Mesendoderm (in vitro differentiated cells): Measurements from ENCODE around the gene GID8.
"Not testable (repeated sequence)": the region's sequence is repeated elsewhere in the genome, so short reads cannot be mapped to it uniquely, and the experiment has no call there.

Source experiments
- DNase-seq: peaks from one replicate; pipeline ENCODE4 v3.0.0; 2013
- H2AK5ac ChIP-seq: 2 replicates; pipeline ENCODE4 v1.6.1; 2013; ENCODE audit warnings: low read length, inconsistent platforms
- H2BK120ac ChIP-seq: 2 replicates; pipeline ENCODE4 v1.6.1; 2013; ENCODE audit warnings: low read depth, mild to moderate bottlenecking, low read length, moderate library complexity, mixed read lengths
- H2BK15ac ChIP-seq: replicated peaks from 2 replicates; pipeline ENCODE4 v1.6.1; 2013; ENCODE audit warnings: low read depth, mild to moderate bottlenecking, moderate library complexity
- H2BK5ac ChIP-seq: 2 replicates; pipeline ENCODE4 v1.6.1; 2013; ENCODE audit warnings: low read length, inconsistent platforms
- H3K18ac ChIP-seq: 2 replicates; pipeline ENCODE4 v1.6.1; 2013; ENCODE audit warnings: mild to moderate bottlenecking, low read length, mixed read lengths
- H3K23ac ChIP-seq: one replicate; pipeline ENCODE4 v1.6.1; 2013; ENCODE audit warnings: low read length
- H3K27ac ChIP-seq: 2 replicates; pipeline ENCODE4 v1.5.1; 2013; ENCODE audit warnings: low read depth, mild to moderate bottlenecking, inconsistent platforms, low read length, moderate library complexity
- H3K27me3 ChIP-seq: 2 replicates; pipeline ENCODE4 v1.6.1; 2013; ENCODE audit warnings: low read length, control low read depth, mild to moderate bottlenecking, inconsistent platforms; ENCODE audit not compliant: insufficient read depth, poor library complexity
- H3K36me3 ChIP-seq: 2 replicates; pipeline ENCODE4 v1.6.1; 2013; ENCODE audit warnings: low read length, inconsistent platforms; ENCODE audit not compliant: control insufficient read depth, insufficient read depth
- H3K4ac ChIP-seq: one replicate; pipeline ENCODE4 v1.6.1; 2013; ENCODE audit warnings: low read depth, mild to moderate bottlenecking, low read length, moderate library complexity
- H3K4me1 ChIP-seq: 2 replicates; pipeline ENCODE4 v1.6.1; 2013; ENCODE audit warnings: low read depth, low read length, inconsistent platforms; ENCODE audit not compliant: control insufficient read depth
- H3K4me2 ChIP-seq: 2 replicates; pipeline ENCODE4 v1.6.1; 2013; ENCODE audit warnings: low read length
- H3K4me3 ChIP-seq: 2 replicates; pipeline ENCODE4 v1.5.1; 2013; ENCODE audit warnings: mild to moderate bottlenecking, low read length
- H3K56ac ChIP-seq: one replicate; pipeline ENCODE4 v1.6.1; 2013; ENCODE audit warnings: low read length
- H3K79me1 ChIP-seq: 2 replicates; pipeline ENCODE4 v1.6.1; 2013; ENCODE audit warnings: low read length, inconsistent platforms
- H3K79me2 ChIP-seq: 2 replicates; pipeline ENCODE4 v1.6.1; 2013; ENCODE audit warnings: mild to moderate bottlenecking, low read length; ENCODE audit not compliant: control insufficient read depth, insufficient read depth
- H3K9ac ChIP-seq: 2 replicates; pipeline ENCODE4 v1.6.1; 2013; ENCODE audit warnings: low read length, inconsistent platforms
- H4K5ac ChIP-seq: one replicate; pipeline ENCODE4 v1.6.1; 2013; ENCODE audit warnings: low read length
- H4K8ac ChIP-seq: one replicate; pipeline ENCODE4 v1.6.1; 2013; ENCODE audit warnings: low read depth, mild to moderate bottlenecking, control low read depth, low read length, moderate library complexity
- WGBS: extraction: QIAGEN DNeasy Blood & Tissue Kit; methylation state at CpG from one replicate; pipeline ENCODE4 v1.1.7; 2013; ENCODE audit warnings: low lambda C conversion rate, missing lambda C conversion rate; ENCODE audit not compliant: insufficient coverage; ENCODE audit errors: extremely low coverage; 5-methylcytosine and 5-hydroxymethylcytosine counted together

Gene GID8

DNA sequence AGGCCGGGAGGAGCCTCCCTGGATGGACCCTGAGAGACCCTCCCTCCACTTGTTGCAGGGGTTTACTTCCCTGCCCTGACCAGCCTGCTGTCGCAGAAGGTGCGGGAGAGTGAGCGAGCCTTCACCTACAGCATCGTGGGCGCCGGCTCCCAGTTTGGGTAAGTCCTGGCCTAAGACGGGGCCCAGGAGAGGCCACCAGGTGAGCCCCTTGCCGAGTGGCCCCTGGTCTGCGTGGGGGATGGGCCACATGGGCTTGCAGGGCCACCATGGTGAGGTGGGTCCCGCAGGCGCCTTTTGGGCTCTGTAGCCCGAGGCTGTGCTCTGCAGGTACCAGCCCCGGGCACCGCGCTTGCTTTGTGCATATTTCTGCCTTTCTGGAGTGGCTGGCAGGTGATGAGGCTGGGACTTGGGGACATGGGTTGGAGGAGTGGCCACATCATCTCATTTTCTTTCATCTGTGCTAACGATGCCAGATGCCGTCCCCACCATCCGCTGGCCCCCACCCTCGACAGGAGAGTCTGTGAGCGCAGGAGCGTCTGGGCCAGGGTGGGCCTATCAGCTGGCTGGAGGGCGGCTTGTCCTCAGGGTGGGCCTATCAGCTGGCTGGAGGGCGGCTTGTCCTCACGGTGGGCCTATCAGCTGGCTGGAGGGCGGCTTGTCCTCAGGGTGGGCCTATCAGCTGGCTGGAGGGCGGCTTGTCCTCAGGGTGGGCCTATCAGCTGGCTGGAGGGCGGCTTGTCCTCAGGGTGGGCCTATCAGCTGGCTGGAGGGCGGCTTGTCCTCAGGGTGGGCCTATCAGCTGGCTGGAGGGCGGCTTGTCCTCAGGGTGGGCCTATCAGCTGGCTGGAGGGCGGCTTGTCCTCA, 22.7 kb downstream of the GID8 start:
- H3K27ac ChIP-seq, H2BK120ac ChIP-seq, H3K4me1 ChIP-seq, H3K23ac ChIP-seq, H3K79me2 ChIP-seq, H3K36me3 ChIP-seq, H2BK15ac ChIP-seq, H3K4ac ChIP-seq, H3K79me1 ChIP-seq, H3K4me2 ChIP-seq, H3K18ac ChIP-seq, H4K8ac ChIP-seq, H3K9ac ChIP-seq, H2AK5ac ChIP-seq, H4K5ac ChIP-seq, H3K27me3 ChIP-seq, H3K56ac ChIP-seq, H3K4me3 ChIP-seq, DNase-seq, H2BK5ac ChIP-seq: not testable (repeated sequence)
- WGBS = no CpG with 5 or more reads among the region's 31 CpGs

DNA sequence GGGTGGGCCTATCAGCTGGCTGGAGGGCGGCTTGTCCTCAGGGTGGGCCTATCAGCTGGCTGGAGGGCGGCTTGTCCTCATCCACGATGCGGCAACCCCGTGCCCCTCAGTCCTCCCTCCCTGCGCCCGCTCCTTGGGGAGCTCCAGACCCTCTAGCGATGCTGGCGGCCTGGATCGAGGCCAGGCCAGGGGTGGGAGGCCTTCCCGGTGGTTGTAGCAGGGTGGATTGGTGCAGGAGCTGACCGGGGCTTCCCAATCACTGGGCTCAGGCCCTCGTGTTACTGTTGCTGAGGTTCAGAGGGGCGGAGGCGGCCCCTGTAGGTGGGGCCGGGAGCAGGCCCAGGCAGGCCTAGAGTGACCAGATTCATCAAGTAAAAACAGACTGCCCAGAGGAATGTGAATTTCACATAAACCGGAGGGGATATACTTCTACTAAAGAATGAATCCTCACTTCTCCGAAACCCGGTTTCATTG, 23.4 kb downstream of the GID8 start:
- no peak overlapping the region for H2BK120ac ChIP-seq
- H3K56ac ChIP-seq = no peak overlapping the region
- H3K36me3 ChIP-seq = peaks cover 4% of the 10 kb centered on the region
- H3K18ac ChIP-seq = no peak overlapping the region
- H2BK5ac ChIP-seq = no peak overlapping the region
- no peak overlapping the region for H3K27ac ChIP-seq
- no peaks in the 10 kb centered on the region for H3K27me3 ChIP-seq
- no CpG with 5 or more reads among the region's 19 CpGs for WGBS
- no peak overlapping the region for H3K4me3 ChIP-seq
- no peaks in the 10 kb centered on the region for H3K4me1 ChIP-seq
- H3K79me1 ChIP-seq = no peaks in the 10 kb centered on the region
- H3K79me2 ChIP-seq = no peaks in the 10 kb centered on the region
- H2AK5ac ChIP-seq = no peak overlapping the region
- no peak overlapping the region for H3K4me2 ChIP-seq
- H4K5ac ChIP-seq = no peak overlapping the region
- no peak overlapping the region for H3K23ac ChIP-seq
- H4K8ac ChIP-seq = no peak overlapping the region
- H2BK15ac ChIP-seq = no peak overlapping the region
- H3K9ac ChIP-seq = no peak overlapping the region
- no peak for DNase-seq
- H3K4ac ChIP-seq = no peak overlapping the region

DNA sequence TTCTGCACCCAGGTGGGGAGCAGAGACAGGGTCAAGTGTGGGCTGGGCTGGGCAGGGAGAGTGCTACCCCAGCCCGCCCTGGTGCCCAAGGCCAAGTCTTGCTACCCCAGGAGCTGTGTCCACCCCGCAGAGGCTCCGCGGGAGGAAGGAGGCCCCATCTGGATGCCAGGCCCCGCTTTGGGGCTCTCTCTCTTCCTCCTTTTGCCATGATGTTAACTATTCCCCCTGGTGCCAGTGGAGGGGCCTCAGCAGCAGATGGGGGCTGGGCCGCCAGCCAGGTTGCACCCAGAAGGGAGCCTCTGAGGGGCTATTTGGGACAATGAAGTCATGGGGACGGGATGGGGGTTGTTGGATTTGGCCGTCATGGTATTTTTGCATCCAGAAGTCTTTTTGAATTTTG, 23.9 kb downstream of the GID8 start:
- no CpG with 5 or more reads among the region's 8 CpGs for WGBS

DNA sequence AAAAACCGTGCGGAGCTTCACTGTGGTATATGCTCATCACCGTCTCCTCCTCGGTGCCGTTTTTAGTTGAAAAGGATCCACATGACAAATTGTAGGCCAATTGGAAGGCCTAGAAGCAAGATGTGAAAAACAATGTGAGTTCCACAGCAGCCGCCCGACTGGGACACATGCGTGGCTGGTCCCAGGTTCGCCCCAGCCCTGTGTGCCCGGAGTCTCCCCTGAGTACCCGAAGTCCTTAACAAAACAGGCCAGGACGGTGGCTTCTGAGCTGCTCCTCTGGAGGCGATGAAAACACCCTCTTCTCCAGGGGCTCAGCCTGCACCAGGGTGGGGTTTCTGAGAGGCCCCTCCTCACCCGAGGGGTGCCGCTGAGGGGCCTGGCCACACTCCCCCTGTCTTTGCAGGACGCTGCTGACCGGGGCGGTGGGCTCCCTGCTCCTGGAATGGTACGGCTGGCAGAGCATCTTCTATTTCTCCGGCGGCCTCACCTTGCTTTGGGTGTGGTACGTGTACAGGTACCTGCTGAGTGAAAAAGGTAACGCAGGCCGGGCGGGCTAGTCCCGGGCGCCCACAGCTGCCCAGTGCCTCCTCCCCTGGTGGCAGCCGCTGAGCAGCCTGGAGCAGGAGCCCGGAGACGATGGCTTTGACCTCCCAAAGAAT, 24.4 kb downstream of the GID8 start:
- Histone ChIP-seq H3K56ac (no peak overlapping the region), H3K4me1 (no peaks in the 10 kb centered on the region), H2BK5ac (no peak overlapping the region), H3K23ac (no peak overlapping the region), H3K36me3 (peaks cover 4% of the 10 kb centered on the region), H3K27ac (no peak overlapping the region), H2BK15ac (no peak overlapping the region), H3K9ac (no peak overlapping the region), H3K18ac (no peak overlapping the region), H3K79me1 (no peaks in the 10 kb centered on the region), H4K5ac (no peak overlapping the region), H4K8ac (no peak overlapping the region), H3K27me3 (no peaks in the 10 kb centered on the region), H3K79me2 (no peaks in the 10 kb centered on the region), H3K4me2 (no peak overlapping the region), H2BK120ac (no peak overlapping the region), H3K4ac (no peak overlapping the region), H3K4me3 (no peak overlapping the region), H2AK5ac (no peak overlapping the region)
- no CpG with 5 or more reads among the region's 30 CpGs for WGBS
- DNase-seq = no peak

More for the DNA sequence above, 23.9 kb downstream of the GID8 start:
- Histone ChIP-seq H3K23ac (no peak overlapping the region), H2BK5ac (no peak overlapping the region), H3K79me1 (no peaks in the 10 kb centered on the region), H3K27ac (no peak overlapping the region), H4K8ac (no peak overlapping the region), H3K4ac (no peak overlapping the region), H3K36me3 (peaks cover 4% of the 10 kb centered on the region), H3K27me3 (no peaks in the 10 kb centered on the region), H3K4me2 (no peak overlapping the region), H3K18ac (no peak overlapping the region), H2AK5ac (no peak overlapping the region), H3K4me1 (no peaks in the 10 kb centered on the region), H3K56ac (no peak overlapping the region), H2BK15ac (no peak overlapping the region), H3K4me3 (no peak overlapping the region), H4K5ac (no peak overlapping the region), H2BK120ac (no peak overlapping the region), H3K79me2 (no peaks in the 10 kb centered on the region), H3K9ac (no peak overlapping the region)
- no peak for DNase-seq

DNA sequence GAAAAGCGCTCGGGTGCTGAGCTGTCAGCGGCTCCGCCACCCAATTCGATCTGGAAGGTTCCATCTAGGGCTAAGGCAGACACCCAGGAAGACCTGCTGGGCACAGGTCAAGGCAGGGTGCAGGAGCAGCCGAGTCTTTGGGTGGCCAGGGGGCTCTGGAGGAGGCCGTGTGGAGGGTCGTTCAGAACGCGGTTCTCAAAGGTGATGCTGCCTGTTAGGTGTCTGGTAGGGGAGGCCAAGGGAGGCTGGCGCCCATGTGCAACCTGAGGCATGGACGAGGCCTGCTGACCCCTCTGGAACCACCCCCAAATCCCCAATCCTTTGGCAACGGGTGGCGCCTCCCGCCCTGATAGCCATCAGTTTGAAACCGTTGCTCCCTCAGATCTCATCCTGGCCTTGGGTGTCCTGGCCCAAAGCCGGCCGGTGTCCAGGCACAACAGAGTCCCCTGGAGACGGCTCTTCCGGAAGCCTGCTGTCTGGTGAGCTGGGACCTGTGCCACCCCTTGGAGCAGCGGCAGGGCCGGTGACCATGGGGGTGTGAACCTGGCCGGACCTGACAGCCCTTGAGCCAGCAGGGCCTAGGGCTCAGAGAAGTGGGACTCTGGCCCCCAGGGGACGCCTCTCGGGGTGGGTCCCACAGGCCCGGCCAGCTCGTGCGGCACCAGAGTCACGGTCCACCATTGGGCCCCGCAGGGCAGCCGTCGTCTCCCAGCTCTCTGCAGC, 25.1 kb downstream of the GID8 start:
- Histone ChIP-seq H3K27me3 (no peaks in the 10 kb centered on the region), H2AK5ac (no peak overlapping the region)

More for the DNA sequence above, 25.1 kb downstream of the GID8 start:
- Histone ChIP-seq H3K4ac (no peak overlapping the region), H2BK15ac (no peak overlapping the region), H3K18ac (no peak overlapping the region), H3K4me2 (no peak overlapping the region), H4K8ac (no peak overlapping the region), H2BK120ac (no peak overlapping the region), H4K5ac (no peak overlapping the region), H3K4me1 (no peaks in the 10 kb centered on the region), H3K23ac (no peak overlapping the region), H3K79me1 (no peaks in the 10 kb centered on the region), H3K36me3 (peaks cover 2% of the 10 kb centered on the region), H2BK5ac (no peak overlapping the region), H3K56ac (no peak overlapping the region), H3K9ac (no peak overlapping the region), H3K27ac (no peak overlapping the region), H3K79me2 (no peaks in the 10 kb centered on the region), H3K4me3 (no peak overlapping the region)
- WGBS = no CpG with 5 or more reads among the region's 32 CpGs
- no peak for DNase-seq
